ENCODE results near the gene PPARD.
"Not testable (repeated sequence)": the region's sequence is repeated elsewhere in the genome, so short reads cannot be mapped to it uniquely, and the experiment has no call there.

The PPARD gene

GRCh38 chr6:35411066-35411465 lies 68.7 kb downstream of the PPARD start:
- no peak for DNase-seq

- DNase-seq: no peak
Observed at GRCh38 chr6:35412102-35412501, 69.7 kb downstream of the PPARD start.

- DNase-seq: peak in 1 of 14 donors; percentile 77
Observed at GRCh38 chr6:35413911-35414310, 71.6 kb downstream of the PPARD start.

- DNase-seq: peak in 12 of 14 donors; percentile 24 to 94 (median 75)
Observed at GRCh38 chr6:35415065-35415891, 72.9 kb downstream of the PPARD start.

- DNase-seq: peak in 11 of 14 donors; percentile 11 to 70 (median 34)
Observed at GRCh38 chr6:35417979-35418661, 75.8 kb downstream of the PPARD start.

- DNase-seq: no peak
Observed at GRCh38 chr6:35419417-35419816, 77.1 kb downstream of the PPARD start.

GRCh38 chr6:35419961-35420360 lies 77.6 kb downstream of the PPARD start:
- no peak for DNase-seq

GRCh38 chr6:35425284-35425683 lies 82.9 kb downstream of the PPARD start:
- no peak for DNase-seq

GRCh38 chr6:35426074-35426473 lies 83.7 kb downstream of the PPARD start:
- peak in 2 of 14 donors; percentile 5 to 10 for DNase-seq

GRCh38 chr6:35427435-35427834 lies 85.1 kb downstream of the PPARD start:
- no peak for DNase-seq

- DNase-seq: no peak
Observed at GRCh38 chr6:35427851-35428321, 85.5 kb downstream of the PPARD start.

- DNase-seq: no peak
Observed at GRCh38 chr6:35428421-35429149, 86.2 kb downstream of the PPARD start.

GRCh38 chr6:35429463-35429862 lies 87.1 kb downstream of the PPARD start:
- DNase-seq: no peak

GRCh38 chr6:35432291-35432690 lies 89.9 kb downstream of the PPARD start:
- DNase-seq: no peak

GRCh38 chr6:35432702-35433101 lies 90.3 kb downstream of the PPARD start:
- DNase-seq: not testable (repeated sequence)

- DNase-seq: no peak
Observed at GRCh38 chr6:35435074-35435837, 92.9 kb downstream of the PPARD start.

- DNase-seq: no peak
Observed at GRCh38 chr6:35436071-35436857, 93.9 kb downstream of the PPARD start.

- DNase-seq: not testable (repeated sequence)
Observed at GRCh38 chr6:35438378-35439065, 96.2 kb downstream of the PPARD start.

- no peak for DNase-seq
Observed at GRCh38 chr6:35439308-35439707, 97.0 kb downstream of the PPARD start.

- DNase-seq: no peak
Observed at GRCh38 chr6:35441205-35441604, 98.8 kb downstream of the PPARD start.

- no peak for DNase-seq
Observed at GRCh38 chr6:35441642-35442041, 99.3 kb downstream of the PPARD start.

All from C1 segment of cervical spinal cord (tissue), 14 donors.